ENCODE results near the gene C1orf52. TPM values are rescaled to one million over a fixed set of nuclear protein-coding genes. Genes with fewer than 3 reads are reported as not detected.

The C1orf52 gene
- total and polyA plus RNA-seq, 9 of the 15 experiments (the other 6 are each of a cell fraction or from before 2014, with no cell fraction given) = 17.0 to 38.5 (median 33.0) TPM

DNA sequence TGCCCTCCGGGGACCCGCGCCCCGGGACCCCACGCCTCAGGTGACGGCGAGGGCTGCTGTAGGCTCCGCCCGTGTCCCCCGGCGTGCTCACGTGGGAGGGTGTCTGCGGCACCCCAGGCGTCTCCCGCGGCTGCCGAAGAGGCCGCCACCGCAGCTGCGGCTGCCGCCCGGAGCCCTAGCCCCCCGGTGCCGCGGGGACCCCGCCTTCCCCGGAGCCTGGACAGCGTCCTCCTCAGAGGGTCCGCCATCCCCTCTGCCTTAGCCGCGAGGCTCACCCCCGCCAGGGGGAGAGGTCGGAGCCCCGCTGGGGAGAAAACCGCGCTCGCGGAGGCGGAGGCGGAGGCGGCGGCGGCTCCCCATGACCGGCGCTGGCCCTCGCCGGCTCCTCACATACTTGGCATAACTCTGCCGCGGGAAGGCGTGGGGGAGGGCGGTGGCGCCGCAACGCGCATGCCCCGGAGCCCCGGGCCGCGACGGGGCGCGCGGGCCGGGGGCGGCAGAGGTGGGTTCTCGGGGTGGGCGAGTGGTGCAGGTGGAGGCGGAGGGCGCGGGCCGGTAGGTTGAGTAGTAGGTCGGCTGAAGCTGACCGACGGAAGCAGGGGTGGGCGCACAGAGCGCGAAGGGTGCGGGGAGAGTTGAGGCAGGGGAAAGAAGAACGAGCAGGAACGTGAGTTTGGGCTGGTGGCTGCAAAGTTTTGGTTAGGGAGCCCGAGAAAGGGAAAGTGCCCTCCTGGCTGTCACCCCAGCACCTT is 57.9 kb downstream of the C1orf52 start (continued):
- TF ChIP-seq AFF1 (IDR thresholded peaks at IDR 0.05; ENCODE audit: low read depth in 1 of 2, partially characterized antibody in 2 of 2) (no peak), TBP (optimal IDR thresholded peaks at IDR 0.05; ENCODE audit: low read depth, low read length) (no peak), ZFX (CRISPR knock-in tag; IDR thresholded peaks at IDR 0.05) (peak; percentile 57), SMARCB1 (IDR thresholded peaks at IDR 0.05; ENCODE audit: insufficient read length, low read depth) (no peak), CBX3 (IDR thresholded peaks at IDR 0.05; ENCODE audit: borderline replicate concordance in 1 of 2, low read length in 2 of 2) (no peak), ZNF277 (CRISPR knock-in tag; IDR thresholded peaks at IDR 0.05; ENCODE audit: borderline replicate concordance) (no peak), BRCA1 (IDR thresholded peaks at IDR 0.05) (no peak), BRCA1 (CRISPR knock-in tag; IDR thresholded peaks at IDR 0.05) (no peak), HSF4 (CRISPR knock-in tag; IDR thresholded peaks at IDR 0.05; ENCODE audit: borderline replicate concordance) (no peak), TGIF2 (CRISPR knock-in tag; IDR thresholded peaks at IDR 0.05) (peak; percentile 90), SAFB (IDR thresholded peaks at IDR 0.05; ENCODE audit: borderline replicate concordance, low read depth, low read length) (no peak), KDM5B (IDR thresholded peaks at IDR 0.05; ENCODE audit: insufficient replicate concordance, low read depth, low read length) (peak; percentile 16), BHLHE40 (IDR thresholded peaks at IDR 0.05; ENCODE audit: low read length) (peak; percentile 87), STAT5B (CRISPR knock-in tag; IDR thresholded peaks at IDR 0.05) (no peak), MECOM (CRISPR knock-in tag; IDR thresholded peaks at IDR 0.05) (no peak; the same call in 1 of the 2 replicates), SMARCA5 (IDR thresholded peaks at IDR 0.05) (no peak), CBFA2T2 (conservative IDR thresholded peaks at IDR 0.05) (no peak)
- TF ChIP-seq, protein P1, sequence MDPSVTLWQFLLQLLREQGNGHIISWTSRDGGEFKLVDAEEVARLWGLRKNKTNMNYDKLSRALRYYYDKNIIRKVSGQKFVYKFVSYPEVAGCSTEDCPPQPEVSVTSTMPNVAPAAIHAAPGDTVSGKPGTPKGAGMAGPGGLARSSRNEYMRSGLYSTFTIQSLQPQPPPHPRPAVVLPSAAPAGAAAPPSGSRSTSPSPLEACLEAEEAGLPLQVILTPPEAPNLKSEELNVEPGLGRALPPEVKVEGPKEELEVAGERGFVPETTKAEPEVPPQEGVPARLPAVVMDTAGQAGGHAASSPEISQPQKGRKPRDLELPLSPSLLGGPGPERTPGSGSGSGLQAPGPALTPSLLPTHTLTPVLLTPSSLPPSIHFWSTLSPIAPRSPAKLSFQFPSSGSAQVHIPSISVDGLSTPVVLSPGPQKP (CRISPR knock-in tag; IDR thresholded peaks at IDR 0.05) = no peak
- TF ChIP-seq, protein P2, sequence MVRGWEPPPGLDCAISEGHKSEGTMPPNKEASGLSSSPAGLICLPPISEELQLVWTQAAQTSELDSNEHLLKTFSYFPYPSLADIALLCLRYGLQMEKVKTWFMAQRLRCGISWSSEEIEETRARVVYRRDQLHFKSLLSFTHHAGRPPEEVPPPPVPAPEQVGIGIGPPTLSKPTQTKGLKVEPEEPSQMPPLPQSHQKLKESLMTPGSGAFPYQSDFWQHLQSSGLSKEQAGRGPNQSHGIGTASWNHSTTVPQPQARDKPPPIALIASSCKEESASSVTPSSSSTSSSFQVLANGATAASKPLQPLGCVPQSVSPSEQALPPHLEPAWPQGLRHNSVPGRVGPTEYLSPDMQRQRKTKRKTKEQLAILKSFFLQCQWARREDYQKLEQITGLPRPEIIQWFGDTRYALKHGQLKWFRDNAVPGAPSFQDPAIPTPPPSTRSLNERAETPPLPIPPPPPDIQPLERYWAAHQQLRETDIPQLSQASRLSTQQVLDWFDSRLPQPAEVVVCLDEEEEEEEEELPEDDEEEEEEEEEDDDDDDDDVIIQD (CRISPR knock-in tag; IDR thresholded peaks at IDR 0.05) = no peak
